Occipital lobe (tissue), 2 donors: Measurements from ENCODE around the gene SDCBP2. TPM values are rescaled to one million over a fixed set of nuclear protein-coding genes. Genes with fewer than 3 reads are reported as not detected.
"Not testable (repeated sequence)": the region's sequence is repeated elsewhere in the genome, so short reads cannot be mapped to it uniquely, and the experiment has no call there.

ENCODE experiments used
- DNase-seq: peaks from one replicate; lab custom pipeline; 2025; lab: John Stamatoyannopoulos, UW
- total RNA-seq: library from RNA; depleted of rRNA; stranded (reverse); fragments of >200 nt; gene quantifications from one replicate; pipeline ENCODE4 v1.2.3, GENCODE V29; 2014

SDCBP2 gene
- total RNA-seq, 1 donor from 2014 or later = 2.0 TPM

GRCh38 chr20:1360094-1360846, 31.3 kb upstream of the SDCBP2 start:
- DNase-seq = no peak

GRCh38 chr20:1357921-1358671, 29.2 kb upstream of the SDCBP2 start:
- no peak for DNase-seq

- DNase-seq = no peak
These were observed 25.0 kb upstream of the SDCBP2 start for GRCh38 chr20:1353956-1354355.

GRCh38 chr20:1346315-1346969, 17.5 kb upstream of the SDCBP2 start:
- DNase-seq = no peak

- DNase-seq = no peak
These were observed 16.8 kb upstream of the SDCBP2 start for GRCh38 chr20:1345756-1346093.

DNA sequence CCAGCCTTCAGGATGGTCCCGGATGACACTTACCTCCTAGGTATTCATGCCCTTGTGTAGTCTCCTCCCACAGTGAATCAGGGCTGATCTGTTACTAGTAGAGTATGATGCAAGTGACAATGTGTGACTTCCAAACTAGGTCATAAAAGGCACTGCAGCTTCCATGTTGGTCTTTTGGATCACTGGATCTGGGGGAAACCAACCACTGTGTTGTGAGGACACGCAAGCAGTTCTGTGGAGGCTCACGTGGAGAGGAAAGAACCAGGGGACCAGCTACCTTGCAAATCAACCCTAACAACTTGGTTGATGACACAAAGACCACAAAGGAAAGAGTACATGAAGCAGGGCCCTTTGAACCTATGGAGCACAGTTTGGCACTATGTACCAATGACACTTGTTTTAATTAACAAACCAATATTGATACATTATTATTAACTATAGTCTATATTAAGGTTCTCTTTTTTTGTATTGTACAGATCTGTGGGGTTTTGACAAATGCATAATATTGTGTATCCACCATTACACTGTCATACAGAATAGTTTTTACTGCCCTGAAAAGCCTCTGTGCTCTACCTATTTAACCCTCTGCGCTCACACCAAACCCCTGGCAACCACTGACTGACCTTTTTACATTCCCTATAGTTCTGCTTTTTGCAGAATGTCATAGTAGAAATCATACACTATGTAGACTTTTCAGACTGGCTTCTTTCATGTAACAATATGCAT, 16.3 kb upstream of the SDCBP2 start:
- no peak for DNase-seq

DNA sequence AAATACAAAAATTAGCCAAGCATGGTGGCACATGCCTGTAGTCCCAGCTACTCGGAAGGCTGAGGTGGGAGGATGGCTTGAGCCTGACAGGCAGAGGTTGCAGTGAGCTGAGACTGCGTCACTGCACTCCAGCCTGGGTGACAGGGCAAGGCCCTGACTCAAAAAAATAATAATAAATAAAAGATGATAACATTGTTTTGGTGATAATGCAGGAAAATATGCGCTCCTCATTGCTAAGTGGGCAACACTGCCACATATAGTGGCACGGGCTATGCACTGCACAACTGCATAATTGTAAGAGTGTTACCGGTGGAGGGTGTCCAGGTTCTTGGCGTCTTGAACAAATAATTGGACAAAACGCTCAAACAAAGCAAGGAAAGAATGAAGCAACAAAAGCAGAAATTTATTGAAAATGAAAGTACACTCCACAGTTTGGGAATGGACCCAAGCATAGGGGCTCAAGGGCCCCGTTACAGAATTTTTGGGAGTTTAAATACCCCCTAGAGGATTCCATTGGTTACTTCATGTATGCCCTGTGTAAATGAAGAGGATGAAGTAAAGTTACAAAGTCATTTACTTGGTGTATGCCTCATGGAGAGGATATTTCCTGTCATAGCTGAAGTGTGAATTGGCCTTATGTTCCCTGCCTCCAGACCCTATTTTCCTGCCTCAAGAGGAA, 14.6 kb upstream of the SDCBP2 start:
- not testable (repeated sequence) for DNase-seq

- DNase-seq = peak; percentile 39
These were observed 12.8 kb upstream of the SDCBP2 start for GRCh38 chr20:1341561-1342265.

DNA sequence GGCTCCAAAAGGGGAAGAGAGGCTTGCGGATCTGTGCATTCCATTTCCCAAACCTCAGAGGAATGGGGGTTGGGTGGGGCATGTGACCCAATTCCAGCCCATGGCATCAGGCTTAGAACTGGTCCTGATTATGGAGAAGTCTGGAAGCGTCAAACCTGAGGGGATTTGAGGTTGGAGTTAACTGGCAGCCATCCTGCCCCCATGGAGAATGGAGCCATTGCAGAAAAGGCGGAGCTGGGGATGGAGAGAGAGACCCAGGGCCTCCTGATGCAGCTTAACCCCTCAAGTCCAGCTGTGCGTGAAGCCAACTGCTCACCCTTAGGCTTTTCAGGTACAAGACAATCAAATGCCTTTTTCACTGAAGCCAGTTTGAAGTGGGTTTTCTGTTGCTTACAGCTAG, 9.9 kb upstream of the SDCBP2 start:
- DNase-seq = no peak

GRCh38 chr20:1338096-1338495, 9.2 kb upstream of the SDCBP2 start:
- DNase-seq = no peak

GRCh38 chr20:1337441-1337840, 8.5 kb upstream of the SDCBP2 start:
- no peak for DNase-seq

- DNase-seq = no peak
These were observed 7.9 kb upstream of the SDCBP2 start for GRCh38 chr20:1336699-1337367.

GRCh38 chr20:1335961-1336698, 7.2 kb upstream of the SDCBP2 start:
- DNase-seq = no peak

- no peak for DNase-seq
These were observed 5.8 kb upstream of the SDCBP2 start for GRCh38 chr20:1334761-1335160.

- DNase-seq = no peak
These were observed 5.4 kb upstream of the SDCBP2 start for GRCh38 chr20:1334370-1334731.

- no peak for DNase-seq
These were observed 4.8 kb upstream of the SDCBP2 start for GRCh38 chr20:1333462-1334369.

- no peak for DNase-seq
These were observed 3.9 kb upstream of the SDCBP2 start for GRCh38 chr20:1332749-1333300.

GRCh38 chr20:1331801-1332453, 3.0 kb upstream of the SDCBP2 start:
- no peak for DNase-seq
